Keratinocyte (primary cell): Measurements from ENCODE around the gene GALNT2. TPM values are rescaled to one million over a fixed set of nuclear protein-coding genes. Genes with fewer than 3 reads are reported as not detected.

Experiments
- DNase-seq: peaks from one replicate; pipeline ENCODE4 v3.0.0-alpha.2; 2011; ENCODE audit warnings: low read depth, missing footprints, low spot score
- FAIRE-seq: peaks from 2 replicates; lab custom pipeline; 2011; peaks lifted over from hg19 to GRCh38; lab: Jason Lieb, UNC
- H2AFZ ChIP-seq: 2 replicates; pipeline ENCODE4 v1.6.0; 2012; ENCODE audit warnings: low read length, control low read depth, inconsistent platforms; ENCODE audit not compliant: control insufficient read depth
- H3K27ac ChIP-seq: 2 replicates; pipeline ENCODE4 v1.5.1; 2011; ENCODE audit warnings: low read length; ENCODE audit not compliant: control insufficient read depth, insufficient read depth
- H3K27me3 ChIP-seq: 3 replicates; pipeline ENCODE4 v1.6.0; 2011; ENCODE audit warnings: low read length; ENCODE audit not compliant: control insufficient read depth, insufficient read depth; ENCODE audit errors: extremely low read depth
- H3K36me3 ChIP-seq, 2 experiments: 2 replicates in 1 of 2; 3 replicates in 1 of 2; pipeline ENCODE4 v1.5.1; 2011; ENCODE audit warnings: low read length in 2 of 2, mild to moderate bottlenecking in 1 of 2; ENCODE audit not compliant: control insufficient read depth in 2 of 2, insufficient read depth in 2 of 2; ENCODE audit errors: extremely low read depth in 1 of 2
- H3K4me1 ChIP-seq: 3 replicates; pipeline ENCODE4 v1.5.1; 2011; ENCODE audit warnings: low read length; ENCODE audit not compliant: control insufficient read depth, insufficient read depth; ENCODE audit errors: extremely low read depth
- H3K4me2 ChIP-seq: 3 replicates; pipeline ENCODE4 v1.6.0; 2011; ENCODE audit warnings: low read depth, low read length; ENCODE audit not compliant: control insufficient read depth, insufficient read depth; ENCODE audit errors: extremely low read depth
- H3K4me3 ChIP-seq, 3 experiments: fragments of 200-600 bp in 1 of 3; sonication (generic) in 1 of 3; 2 replicates in 2 of 3; 3 replicates in 1 of 3; pipeline ENCODE4 v1.5.1; 2011 to 2016; ENCODE audit warnings: low read length in 3 of 3, mild to moderate bottlenecking in 3 of 3, control low read depth in 2 of 3, inconsistent platforms in 1 of 3, low read depth in 1 of 3, mixed read lengths in 1 of 3, mixed run types in 1 of 3, moderate library complexity in 1 of 3; ENCODE audit not compliant: control insufficient read depth in 2 of 3, insufficient read depth in 2 of 3; ENCODE audit errors: extremely low read depth in 1 of 3
- H3K79me2 ChIP-seq: 2 replicates; pipeline ENCODE4 v1.6.0; 2012; ENCODE audit warnings: low read length; ENCODE audit not compliant: control insufficient read depth, insufficient read depth
- H3K9ac ChIP-seq: 3 replicates; pipeline ENCODE4 v1.6.0; 2011; ENCODE audit warnings: low read length; ENCODE audit not compliant: control insufficient read depth, insufficient read depth; ENCODE audit errors: extremely low read depth
- H3K9me1 ChIP-seq: 3 replicates; pipeline ENCODE4 v1.6.0; 2011; ENCODE audit warnings: low read length; ENCODE audit not compliant: control insufficient read depth, insufficient read depth; ENCODE audit errors: extremely low read depth
- H3K9me3 ChIP-seq: 2 replicates; pipeline ENCODE4 v1.5.1; 2012; ENCODE audit warnings: low read depth, low read length; ENCODE audit not compliant: control insufficient read depth
- H4K20me1 ChIP-seq: 3 replicates; pipeline ENCODE4 v1.6.0; 2011; ENCODE audit warnings: low read length; ENCODE audit not compliant: control insufficient read depth, insufficient read depth; ENCODE audit errors: extremely low read depth
- EZH2 ChIP-seq: IDR thresholded peaks from one replicate; pipeline ENCODE4 v1.6.1; 2012; ENCODE audit warnings: inconsistent platforms, mild to moderate bottlenecking, low read length, moderate library complexity
- dilution Hi-C: fragments of 300-500 bp; cut with MboI; formaldehyde crosslinking; loops from one replicate; pipeline ENCODE4 v1.7.0; 2020; ENCODE audit warnings: low sequenced_read_pairs; ENCODE audit not compliant: extremely low pct_ligation_motif_present
- polyA plus RNA-seq, 5 experiments: library from polyadenylated mRNA; depleted of rRNA in 3 of 5; stranded (reverse) in 3 of 5; stranded (forward) in 1 of 5; unstranded in 1 of 5; fragments of >200 nt; gene quantifications; 1 replicate in 1 of 5; 2 replicates in 3 of 5; 3 replicates in 1 of 5; pipeline versions ENCODE4 v1.2.1 to v1.2.3, GENCODE V29; 2011 to 2012; ENCODE audit warnings: missing spikeins in 2 of 5, low read depth in 1 of 5, low replicate concordance in 1 of 5
- TF ChIP-seq, protein P1 (sequence below), 3 experiments: IDR thresholded peaks in 1 of 3; conservative IDR thresholded peaks in 1 of 3; optimal IDR thresholded peaks in 1 of 3; 2 replicates in 2 of 3; 3 replicates in 1 of 3; pipeline versions ENCODE3 to v1.5.1; 2011; ENCODE audit warnings: low read length in 3 of 3, mild to moderate bottlenecking in 3 of 3, moderate library complexity in 2 of 3, control low read depth in 1 of 3, inconsistent platforms in 1 of 3; ENCODE audit not compliant: insufficient read depth in 2 of 3; ENCODE audit errors: extremely low read depth in 1 of 3

GALNT2 gene
- polyA plus RNA-seq, 1 donor (not counting 4 experiments of a cell fraction or from before 2014, with no cell fraction given): 61.7 TPM

DNA sequence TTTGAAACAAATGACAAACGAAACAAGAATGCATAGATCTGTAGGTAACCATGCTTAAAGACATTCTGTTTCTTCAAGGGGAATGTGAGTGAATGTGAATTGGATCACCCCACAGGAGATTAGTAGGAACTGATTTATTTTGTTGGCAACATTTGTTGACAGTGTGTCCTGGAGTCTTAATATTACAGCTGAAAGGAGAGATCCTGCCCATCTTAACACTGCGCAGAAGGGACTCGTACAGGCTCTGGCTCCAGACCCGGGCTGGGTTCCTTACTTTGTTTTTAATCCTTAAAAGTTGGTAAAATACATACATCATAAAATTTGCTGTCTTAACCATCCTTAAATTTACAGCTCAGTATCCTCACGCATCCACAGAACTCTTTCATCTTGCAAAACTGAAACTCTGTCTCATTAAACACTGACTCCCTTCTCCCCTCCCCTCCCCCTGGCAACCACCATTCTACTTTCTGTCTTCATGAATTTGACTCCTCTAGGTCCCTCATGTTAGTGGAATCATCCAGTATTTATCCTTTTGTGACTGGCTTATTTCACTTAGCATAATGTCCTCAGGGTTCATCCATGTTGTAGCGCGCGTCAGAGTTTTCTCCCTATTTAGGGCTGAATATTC, 74.1 kb downstream of the GALNT2 start:
- FAIRE-seq (no peak), DNase-seq (no peak)
- no peak overlapping the region for H2AFZ ChIP-seq
- no peaks in the 10 kb centered on the region for H3K9me3 ChIP-seq
- H3K9me1 ChIP-seq: peaks cover 4% of the 10 kb centered on the region
- H3K79me2 ChIP-seq: peaks cover 96% of the 10 kb centered on the region
- H3K27ac ChIP-seq: no peak overlapping the region
- no peaks in the 10 kb centered on the region for H3K4me1 ChIP-seq
- no peak overlapping the region for H3K4me3 ChIP-seq
- TF ChIP-seq EZH2: no peak
- TF ChIP-seq, protein P1, sequence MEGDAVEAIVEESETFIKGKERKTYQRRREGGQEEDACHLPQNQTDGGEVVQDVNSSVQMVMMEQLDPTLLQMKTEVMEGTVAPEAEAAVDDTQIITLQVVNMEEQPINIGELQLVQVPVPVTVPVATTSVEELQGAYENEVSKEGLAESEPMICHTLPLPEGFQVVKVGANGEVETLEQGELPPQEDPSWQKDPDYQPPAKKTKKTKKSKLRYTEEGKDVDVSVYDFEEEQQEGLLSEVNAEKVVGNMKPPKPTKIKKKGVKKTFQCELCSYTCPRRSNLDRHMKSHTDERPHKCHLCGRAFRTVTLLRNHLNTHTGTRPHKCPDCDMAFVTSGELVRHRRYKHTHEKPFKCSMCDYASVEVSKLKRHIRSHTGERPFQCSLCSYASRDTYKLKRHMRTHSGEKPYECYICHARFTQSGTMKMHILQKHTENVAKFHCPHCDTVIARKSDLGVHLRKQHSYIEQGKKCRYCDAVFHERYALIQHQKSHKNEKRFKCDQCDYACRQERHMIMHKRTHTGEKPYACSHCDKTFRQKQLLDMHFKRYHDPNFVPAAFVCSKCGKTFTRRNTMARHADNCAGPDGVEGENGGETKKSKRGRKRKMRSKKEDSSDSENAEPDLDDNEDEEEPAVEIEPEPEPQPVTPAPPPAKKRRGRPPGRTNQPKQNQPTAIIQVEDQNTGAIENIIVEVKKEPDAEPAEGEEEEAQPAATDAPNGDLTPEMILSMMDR (optimal IDR thresholded peaks at IDR 0.05 in 1 of 3, IDR thresholded peaks at IDR 0.05 in 1 of 3, conservative IDR thresholded peaks at IDR 0.05 in 1 of 3; ENCODE audit: extremely low read depth in 1 of 3, insufficient read depth in 2 of 3, low read length in 3 of 3): no peak
- peaks cover 4% of the 10 kb centered on the region in 2 experiments for H3K36me3 ChIP-seq
- no peaks in the 10 kb centered on the region for H3K27me3 ChIP-seq
- no peak overlapping the region for H3K9ac ChIP-seq
- peaks cover 3% of the 10 kb centered on the region for H4K20me1 ChIP-seq
- H3K4me2 ChIP-seq: no peak overlapping the region
- dilution Hi-C loops: no loop called here

DNA sequence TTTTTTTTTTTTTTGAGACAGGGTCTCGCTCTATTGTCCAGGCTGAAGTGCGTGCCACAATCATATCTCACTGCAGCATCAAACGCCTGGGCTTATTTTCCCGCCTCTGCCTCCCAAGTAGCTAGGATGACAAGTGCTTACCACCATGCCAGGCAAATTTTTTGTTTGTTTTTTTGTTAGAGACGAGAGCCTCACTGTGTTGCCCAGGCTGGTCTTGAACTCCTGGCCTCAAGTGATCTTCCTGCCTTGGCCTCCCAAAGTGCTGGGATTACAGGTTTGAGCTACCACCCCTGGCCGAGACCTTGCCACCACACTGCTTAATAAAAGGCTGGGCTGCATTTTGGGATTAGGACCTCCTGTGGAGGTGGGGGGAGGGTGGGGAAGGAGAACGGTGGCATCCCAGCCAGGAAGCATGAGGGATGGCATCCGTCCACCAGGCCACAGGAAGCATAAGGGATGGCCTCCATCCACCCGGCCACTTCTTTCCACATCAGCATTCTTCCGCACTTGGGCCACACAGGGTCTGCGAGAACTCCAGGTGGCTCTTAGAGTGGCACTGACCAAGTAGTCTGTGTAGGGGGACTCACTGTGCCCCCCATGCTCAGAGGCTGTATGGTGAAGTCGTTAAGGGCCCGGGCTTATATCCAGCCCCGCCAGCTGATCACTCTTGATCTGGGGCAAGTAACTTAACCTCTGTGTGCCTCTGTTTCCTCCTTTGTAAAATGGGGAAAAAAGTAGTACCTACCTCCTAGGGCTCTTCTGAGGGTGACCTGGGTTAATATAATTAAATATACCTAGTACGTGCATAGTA, 75.0 kb downstream of the GALNT2 start:
- Histone ChIP-seq H3K9me1 (peaks cover 4% of the 10 kb centered on the region), H3K27me3 (no peaks in the 10 kb centered on the region), H4K20me1 (peaks cover 3% of the 10 kb centered on the region), H3K4me1 (no peaks in the 10 kb centered on the region), H3K9ac (no peak overlapping the region), H3K27ac (no peak overlapping the region), H3K9me3 (no peaks in the 10 kb centered on the region), H3K79me2 (peaks cover 96% of the 10 kb centered on the region), H2AFZ (no peak overlapping the region), H3K4me2 (no peak overlapping the region), H3K36me3 (peaks cover 3 to 4% of the 10 kb centered on the region in 2 experiments), H3K4me3 (no peak overlapping the region)
- dilution Hi-C loops: no loop called here
- FAIRE-seq (no peak), DNase-seq (no peak)
- no peak for TF ChIP-seq EZH2
- TF ChIP-seq, protein P1 (optimal IDR thresholded peaks at IDR 0.05 in 1 of 3, IDR thresholded peaks at IDR 0.05 in 1 of 3, conservative IDR thresholded peaks at IDR 0.05 in 1 of 3; ENCODE audit: extremely low read depth in 1 of 3, insufficient read depth in 2 of 3, low read length in 3 of 3): no peak
